CD4-positive, alpha-beta T cell treated with Interleukin-4 for 4 hours (primary cell): ENCODE measurements around the gene FABP7.

Experiments used
- DNase-seq: peaks from one replicate; pipeline ENCODE4 v3.0.0-alpha.2; 2020

Gene FABP7

DNA sequence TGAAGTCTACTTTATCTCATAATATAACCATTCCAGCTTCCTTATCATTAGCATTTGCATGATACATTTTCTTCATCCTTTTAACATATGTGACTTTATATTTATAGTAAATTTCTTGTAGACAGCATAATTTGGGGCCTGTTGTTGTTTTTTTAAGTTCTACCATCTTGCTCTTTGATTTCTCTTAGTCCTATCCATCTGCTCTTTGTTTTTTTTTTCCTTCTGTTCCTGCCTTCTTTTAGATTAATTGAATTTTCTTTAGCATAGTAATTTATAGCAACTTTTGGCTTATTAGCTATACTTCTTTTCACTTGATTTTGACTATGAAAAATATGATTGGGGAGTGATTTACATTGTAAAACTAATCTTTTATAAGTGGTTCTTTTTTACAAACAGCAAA is 19.2 kb upstream of the FABP7 start:
- DNase-seq, result no peak

DNA sequence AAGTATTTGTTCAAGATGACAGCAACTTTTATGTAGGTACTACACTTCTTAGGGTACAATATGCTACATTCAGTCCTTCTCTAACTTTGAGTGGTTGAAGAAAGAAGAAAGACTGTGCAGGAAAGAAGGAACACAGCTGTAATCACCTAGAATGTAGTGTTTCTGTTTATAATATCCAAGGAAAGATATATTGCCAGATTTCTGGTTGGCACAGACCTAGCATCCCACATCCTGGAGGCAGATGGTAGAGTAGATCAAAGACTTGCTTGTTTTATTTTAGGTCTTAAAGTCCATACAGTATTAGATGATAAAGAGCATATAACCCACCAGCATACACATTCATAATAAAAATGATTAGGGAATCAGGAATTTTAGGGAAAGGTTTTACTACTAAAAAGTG is 13.3 kb upstream of the FABP7 start:
- no peak for DNase-seq

DNA sequence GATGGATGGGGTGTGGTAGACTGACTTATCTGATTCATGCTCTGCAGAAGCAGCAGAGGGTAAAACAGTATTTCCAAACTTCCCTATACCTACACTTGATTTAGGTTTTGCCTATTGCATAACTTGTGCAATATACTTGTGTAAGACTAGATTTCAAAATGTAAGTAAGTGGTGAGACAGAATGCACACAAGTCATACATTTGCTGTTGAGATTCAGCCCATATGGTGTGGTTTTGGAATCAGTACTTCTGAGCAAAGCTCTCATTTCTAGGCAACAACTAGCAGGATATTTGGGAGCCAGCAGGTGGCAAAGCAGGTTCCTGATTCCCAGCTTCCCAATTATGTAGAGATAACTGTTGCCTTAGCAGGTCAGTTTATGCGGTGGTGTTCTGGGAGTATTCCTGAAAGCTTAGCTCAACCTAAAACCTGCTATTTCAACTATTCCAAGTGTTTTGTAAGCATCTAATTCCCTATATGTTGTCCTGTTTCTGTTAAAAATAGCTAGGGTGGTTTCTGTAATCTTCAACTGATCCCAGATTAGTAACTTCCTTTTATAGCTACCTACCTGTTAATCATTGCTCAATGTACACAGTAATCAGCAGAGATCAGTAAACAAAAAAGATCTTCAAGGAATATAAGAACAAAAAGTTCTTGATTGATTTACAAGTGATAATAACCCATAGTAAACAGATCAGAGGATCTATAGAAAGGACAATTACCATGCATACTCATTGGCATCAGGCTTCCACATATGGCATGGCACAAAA is 8.5 kb upstream of the FABP7 start:
- DNase-seq, result peak; percentile 3

DNA sequence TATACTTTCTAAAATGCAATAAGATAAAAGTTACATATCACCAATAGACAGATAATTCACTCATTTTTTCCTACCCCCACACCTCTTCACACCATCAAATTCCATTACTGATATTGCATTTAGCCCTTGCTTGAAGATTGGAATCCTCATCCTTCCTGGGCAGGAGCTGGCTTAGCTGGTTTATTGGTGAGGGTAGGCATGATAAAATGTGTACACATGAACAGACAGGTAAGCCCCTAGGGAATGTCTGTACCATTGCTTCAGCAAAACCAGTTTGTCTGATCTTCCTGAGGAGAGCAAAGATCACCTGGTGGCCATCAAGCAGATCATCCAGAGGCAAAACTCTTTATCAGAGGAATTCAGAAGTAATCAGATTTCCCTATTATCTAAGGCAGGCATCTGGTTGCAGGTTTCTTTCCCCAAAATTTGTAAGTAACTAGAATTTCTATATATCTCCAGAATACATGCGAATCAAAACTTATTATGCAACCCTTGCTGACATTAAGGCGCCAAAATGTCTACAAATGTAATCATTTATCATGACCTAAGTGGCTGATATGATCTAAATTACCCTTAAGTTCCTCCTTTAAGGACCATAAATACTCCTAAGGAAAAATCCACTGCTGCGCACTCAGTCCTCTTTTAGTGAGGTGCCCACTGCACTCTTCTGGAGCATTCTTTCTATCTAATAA is 6.6 kb upstream of the FABP7 start:
- DNase-seq, result no peak

DNA sequence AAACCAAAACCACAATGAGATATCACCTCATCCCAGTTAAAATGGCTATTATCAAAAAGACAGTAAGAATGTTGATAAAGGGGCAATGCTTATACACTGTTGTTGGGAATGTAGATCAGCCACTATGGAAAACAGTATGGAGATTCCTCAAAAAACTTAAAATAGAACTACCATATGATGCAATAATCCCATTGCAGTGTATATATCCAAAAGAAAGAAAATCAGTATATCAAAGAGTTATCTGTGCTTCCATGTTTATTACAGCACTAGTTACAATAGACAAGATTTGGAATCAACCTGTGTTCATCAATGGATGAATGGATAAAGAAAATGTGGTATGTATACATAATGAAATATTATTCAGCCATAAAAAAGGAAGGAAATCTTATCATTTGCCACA is 3.5 kb upstream of the FABP7 start:
- DNase-seq, result no peak

DNA sequence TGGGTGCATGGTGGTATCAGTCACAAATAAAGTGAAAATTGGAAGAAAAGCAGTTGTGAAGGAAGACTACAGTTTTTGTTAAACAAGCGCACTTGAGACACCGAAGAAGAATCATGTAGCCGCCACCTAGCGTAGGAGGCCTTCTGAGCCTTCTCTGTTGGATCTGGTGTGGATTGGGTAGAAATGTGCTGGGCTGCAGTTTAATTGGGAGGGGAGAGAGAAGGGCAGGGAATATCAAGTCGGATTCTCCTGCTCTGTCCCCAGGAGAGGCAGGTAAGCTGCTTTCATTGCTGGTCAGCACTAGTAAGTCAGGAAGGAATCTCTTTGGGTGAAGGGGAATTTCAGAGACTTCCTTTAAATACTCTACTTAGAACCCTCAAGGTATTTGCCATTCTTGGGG is 1.2 kb upstream of the FABP7 start:
- no peak for DNase-seq

DNA sequence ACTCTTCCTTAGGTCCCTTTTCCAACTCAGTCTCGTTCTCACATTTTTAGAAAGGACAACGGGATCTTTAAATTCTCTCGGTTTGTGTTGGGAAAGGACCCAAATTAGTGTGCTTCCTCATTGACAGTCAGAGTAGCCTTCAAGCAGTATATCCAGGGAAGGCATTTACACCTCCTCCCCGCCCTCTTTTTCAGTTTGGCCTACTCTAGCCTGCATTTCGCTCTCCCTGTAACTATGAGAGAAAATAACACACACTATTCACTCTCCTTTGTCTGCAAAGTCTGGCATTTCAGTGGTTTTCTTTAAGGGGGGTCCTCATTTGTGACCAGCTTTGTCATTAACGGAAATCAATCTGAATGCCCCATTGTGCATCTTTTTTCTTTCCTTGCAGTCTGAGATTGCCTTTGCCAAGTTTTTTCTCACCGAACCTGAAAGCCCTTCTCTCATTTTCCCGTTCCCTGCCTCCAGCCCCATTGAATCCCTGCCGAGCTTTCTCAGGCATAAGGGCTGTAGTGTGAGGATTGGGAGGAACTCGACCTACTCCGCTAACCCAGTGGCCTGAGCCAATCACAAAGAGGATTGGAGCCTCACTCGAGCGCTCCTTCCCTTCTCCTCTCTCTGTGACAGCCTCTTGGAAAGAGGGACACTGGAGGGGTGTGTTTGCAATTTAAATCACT is 393 bp upstream of the FABP7 start:
- DNase-seq, result no peak

DNA sequence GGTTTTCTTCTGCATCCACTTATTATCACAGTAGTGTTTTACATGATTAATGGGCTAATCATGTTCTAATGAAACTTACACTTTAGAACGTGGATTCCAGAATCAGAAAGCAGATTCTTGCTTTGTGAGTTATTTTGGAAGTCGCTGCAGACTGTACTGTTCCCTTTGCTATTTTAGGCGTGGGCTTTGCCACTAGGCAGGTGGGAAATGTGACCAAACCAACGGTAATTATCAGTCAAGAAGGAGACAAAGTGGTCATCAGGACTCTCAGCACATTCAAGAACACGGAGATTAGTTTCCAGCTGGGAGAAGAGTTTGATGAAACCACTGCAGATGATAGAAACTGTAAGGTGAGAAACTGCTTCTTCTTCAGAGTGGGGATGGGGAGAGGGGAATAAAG is 598 bp downstream of the FABP7 start:
- no peak for DNase-seq

DNA sequence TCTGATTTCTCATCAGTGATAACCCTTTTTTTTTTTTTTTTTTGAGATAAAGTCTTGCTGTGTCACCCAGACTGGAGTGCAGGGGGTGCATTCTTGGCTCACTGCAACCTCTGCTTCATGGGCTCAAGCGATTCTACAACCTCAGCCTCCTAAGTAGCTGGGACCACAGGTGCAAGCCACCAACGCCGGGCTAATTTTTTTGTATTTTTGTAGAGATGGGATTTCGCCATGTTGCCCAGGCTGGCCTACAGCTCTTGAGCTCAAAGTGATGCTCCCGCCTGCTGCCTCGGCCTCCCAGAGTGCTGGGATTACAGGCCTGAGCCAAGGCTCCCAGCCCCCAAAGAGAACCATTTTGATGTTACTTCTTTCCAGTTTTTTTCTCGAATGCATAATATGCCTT is 2.2 kb downstream of the FABP7 start:
- DNase-seq, result no peak

DNA sequence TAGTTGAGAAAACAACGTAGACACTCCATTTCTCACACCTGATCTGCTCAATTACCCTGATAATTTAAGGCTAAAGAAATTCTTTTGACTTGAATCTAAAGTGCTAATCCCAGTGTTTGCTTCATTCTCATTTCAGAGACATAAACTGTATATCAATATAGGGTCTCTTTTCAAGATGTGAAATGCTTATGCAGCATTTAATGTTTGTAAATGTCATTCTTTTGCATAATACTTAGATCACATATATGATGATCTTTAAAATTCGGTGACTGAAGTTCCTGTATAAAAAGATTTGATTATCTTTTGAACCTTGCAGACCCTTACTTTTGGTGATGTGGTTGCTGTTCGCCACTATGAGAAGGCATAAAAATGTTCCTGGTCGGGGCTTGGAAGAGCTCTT is 3.9 kb downstream of the FABP7 start:
- DNase-seq, result no peak

DNA sequence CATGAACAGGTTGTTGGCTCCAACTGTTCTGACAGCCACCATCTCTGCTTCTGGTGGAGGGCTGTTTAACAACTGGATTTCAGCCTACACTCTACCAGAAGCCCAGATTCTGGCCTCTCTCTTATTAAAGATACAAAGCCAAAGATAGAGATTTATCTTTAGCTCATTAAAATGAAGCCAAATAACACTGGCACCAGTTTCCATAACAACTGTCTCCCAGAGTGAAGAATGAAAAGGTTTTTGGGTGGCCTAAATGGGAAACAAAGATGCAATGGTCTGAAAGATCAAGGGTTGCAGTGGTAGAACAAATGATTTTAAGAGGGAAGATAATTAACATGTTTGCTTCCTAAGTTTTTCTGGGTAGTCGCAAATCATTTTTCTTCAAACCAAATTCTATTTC is 6.4 kb downstream of the FABP7 start:
- DNase-seq, result no peak

DNA sequence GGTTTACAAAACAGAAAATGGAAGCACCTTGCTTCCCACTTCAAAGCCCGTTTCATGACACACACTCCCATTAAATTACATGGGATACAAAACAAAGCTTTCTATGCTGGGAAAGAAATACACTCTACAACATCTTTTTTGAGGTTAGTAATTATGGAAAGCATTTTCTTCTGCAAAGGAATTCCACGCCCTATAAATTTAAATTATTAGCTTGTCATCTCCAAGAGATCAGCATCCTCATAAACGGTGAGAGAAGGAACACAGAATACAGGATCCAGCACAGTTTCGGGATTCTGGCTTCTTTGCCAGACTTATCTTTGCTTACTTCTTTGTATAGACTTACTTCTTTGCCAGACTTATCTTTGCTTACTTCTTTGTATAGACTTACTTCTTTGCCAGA is 8.2 kb downstream of the FABP7 start:
- DNase-seq, result no peak

DNA sequence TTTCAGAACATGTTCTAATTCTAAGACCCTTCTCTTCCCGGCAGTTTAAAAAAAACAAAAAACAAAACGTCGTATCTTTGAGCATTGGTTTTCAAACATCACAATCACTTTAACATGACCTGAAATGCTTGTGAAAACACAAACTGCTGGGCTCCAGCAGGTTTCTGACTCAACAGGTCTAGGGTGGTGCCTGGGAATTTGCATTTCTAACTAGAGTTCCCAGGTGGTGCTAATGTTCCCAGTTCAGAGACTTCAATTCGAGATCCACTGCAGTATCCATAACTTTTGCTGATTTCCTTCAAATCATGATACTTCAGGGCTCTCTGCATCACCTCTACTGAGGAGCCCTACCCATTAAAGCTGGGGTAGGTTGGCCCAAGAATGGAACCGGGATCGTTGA is 8.7 kb downstream of the FABP7 start:
- DNase-seq, result no peak

DNA sequence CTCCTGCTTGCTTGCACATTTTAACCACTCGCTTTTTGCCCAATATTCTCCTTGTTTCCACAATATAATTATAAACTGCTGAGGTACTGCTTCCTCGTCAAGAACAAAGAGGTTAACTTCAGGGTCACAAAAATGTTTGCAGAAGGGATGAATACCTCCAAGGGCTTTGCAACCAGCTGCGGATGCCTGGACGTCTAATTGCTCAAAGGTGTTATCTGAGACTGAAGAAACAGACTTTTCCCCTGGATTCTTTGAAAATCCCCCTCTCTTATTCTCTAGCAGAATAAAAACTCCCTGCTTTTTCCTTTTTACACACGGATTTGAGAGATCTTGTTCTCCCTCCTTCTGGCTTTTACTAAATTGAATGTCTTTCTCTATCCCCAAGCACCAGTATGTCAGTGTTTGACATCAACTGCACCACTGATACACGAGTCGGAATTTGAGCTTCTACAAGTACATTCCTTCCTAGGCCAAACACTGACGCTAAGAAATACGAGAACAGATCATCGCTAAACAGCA is 9.2 kb downstream of the FABP7 start:
- no peak for DNase-seq

DNA sequence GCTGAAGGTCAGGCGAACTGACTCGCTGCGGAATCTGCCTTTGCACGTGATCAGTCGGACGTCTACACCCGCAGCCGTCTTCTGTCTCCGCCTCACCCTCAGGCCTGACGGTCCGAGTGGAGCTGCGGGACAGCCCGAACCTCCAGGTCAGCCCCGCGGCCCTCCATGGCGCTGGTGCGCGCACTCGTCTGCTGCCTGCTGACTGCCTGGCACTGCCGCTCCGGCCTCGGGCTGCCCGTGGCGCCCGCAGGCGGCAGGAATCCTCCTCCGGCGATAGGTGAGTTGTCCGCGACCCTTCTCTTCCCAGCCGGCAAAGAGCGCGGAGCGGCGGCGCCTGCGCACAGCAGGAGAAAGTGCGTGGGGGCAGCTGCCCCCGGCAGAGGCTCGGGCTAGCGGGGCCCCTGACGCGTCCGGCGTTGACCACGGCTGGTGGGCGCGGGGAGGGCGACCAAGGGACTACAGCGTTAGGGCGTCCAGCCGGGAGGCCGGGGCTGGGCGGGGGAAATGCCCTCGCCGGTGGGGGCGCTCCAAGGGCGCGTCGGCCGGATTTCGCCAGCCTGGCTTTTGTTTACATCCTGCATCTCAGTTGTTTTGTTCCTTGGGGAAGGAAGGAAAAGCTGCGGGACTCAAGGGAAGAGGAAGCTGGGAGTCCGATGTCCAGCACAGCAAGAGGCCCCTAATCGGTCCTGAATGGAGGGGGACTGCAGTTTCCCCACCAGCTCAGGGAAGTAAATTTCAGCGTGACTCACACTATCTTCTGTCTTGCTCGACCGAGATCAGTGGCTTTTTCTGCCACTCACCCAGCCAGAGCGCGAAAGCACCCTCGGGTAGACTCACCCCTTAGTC is 9.9 kb downstream of the FABP7 start, which contains the start of gene SMPDL3A:
Gene SMPDL3A, plus strand, starts transcription at position 77 of the 846 bp plus-strand sequence. Its CDS starts 89 bp downstream, at position 166.
- peak; percentile 0 for DNase-seq

DNA sequence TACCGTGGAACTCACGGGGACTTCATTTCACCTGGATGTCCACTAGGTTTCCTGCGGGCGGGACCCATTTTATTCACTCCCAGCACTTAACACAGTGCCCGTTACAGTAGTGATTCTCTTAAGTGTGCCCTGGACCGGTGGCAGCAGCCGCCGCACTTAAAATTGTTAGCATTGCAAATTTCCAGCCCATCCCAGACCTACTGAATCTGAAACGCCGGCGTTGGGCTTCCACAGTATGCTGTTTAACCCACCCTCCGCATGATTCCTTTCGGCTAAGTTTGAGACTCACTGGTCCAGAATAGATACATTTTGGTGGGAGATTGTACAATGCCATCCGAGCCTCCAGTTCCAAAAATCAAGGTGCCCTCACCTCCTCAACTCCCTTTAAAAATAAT is 10.5 kb downstream of the FABP7 start:
- no peak for DNase-seq

DNA sequence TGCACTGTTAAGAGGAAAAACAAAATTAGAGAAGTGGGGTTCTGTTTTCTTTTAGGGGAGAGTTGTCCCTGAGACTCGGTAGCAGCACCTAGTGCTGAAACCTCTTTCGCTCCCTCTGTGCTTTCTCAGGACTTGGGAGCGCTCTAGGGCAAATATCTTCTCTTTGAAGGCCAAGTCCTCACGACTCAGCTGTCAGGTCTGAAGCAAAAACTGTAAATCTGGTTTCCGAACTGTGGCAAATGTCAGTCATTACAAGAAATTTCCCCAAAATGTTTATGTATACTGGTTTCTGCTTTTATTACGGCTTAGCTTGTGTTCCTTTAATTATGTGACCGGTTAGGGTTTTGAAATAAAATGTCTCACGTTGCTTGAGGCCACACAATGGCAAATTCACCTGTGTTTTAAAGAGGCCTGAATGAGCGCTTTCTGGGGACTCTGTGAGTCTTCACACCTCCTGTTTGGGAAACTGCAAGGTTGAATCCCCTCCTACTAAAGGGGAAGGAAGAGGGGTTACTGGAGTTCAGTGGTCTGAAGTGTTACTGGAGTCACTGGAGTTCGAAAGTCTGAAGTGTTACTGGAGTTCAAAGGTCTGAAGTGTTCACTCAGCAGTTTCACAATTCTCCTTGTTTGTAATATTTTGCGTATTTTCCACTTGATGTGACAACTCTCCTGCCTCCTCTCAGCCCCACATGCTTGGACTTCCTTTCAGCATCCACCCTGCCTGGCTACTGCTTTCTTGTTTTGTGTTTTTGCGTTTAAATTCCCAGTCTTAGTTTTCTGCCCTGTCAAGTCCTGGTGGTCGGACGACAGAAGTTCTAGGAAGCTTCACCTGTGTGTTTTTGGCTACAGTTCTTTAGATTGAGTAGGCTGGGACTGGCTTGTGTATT is 11.2 kb downstream of the FABP7 start:
- peak; percentile 0 for DNase-seq

DNA sequence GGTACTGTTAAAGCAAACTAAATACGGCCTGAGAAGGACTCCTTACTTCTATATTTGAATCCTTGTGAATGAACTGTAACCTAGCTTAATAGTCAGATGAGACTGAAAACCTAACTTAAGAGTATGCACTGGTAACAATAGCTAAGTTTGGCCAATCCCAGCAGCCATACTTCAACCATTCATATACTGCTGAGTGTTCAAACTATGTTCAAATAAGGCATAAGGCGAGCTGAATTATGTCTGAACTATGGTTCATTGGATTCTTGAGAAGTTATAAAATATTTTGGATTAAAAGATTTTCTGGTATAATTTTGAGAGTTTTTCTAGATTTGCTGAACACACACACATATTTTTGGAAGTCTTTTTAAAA is 11.8 kb downstream of the FABP7 start:
- DNase-seq, result no peak

DNA sequence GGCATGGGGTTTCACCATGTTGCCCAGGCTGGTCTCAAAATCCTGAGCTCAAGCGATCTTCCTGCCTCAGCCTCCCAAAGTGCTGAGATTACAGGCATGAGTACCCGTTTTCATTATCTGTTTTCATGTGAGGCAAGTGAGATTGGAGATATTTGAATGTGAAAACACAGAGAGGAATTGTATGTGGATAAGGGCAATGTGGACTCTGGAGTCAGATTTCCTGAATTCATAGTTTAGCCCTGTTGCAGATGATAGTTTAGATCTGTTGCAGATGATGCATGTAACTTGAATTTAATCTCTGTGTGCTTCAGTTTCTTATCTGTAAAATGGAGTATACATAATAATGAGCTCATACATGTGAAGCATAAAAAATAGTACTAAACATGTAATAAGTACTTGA is 13.2 kb downstream of the FABP7 start:
- no peak for DNase-seq

DNA sequence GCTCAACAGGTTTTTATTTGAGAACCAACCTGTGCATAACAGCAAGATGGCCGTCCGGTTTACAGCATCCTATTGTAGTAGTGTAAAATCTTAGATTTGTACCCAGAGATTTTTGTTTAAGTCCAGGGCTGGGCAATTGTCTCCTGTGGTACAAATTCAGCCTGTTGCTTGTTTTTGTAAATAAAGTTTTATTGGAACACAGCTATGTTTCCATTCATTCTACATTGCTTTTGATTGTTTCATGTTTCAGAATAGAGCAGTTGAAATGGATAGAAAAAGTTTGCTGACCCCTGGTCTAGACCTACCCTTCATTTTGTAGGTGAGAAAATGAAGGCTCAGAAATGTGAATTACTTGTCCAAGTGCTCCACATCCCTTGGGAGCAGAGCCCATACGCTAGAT is 18.0 kb downstream of the FABP7 start:
- no peak for DNase-seq

DNA sequence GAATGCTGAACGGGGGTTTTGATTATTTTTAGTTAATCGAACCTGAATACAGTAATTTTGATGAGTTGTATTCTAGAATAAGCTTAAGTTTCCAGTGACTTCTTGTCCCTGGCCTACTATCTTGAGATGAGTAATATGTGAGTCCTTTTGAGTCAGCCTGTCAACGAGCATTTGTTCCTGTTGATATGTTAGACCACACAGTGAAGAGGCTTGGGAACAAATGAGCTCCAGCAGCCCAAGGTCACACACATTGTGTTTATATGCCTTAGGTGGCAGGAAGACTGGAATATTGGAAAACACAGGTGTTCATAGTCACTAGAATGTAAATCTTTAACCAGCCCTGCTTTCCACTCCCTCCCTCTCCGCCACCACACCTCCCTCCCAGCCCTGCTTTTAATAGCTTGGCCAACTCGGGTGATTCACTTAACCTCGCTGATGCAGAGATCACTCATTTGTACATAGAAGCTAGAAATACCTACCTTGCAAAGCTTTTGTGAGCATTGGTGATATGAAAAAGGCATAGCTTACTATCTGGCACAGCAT is 18.7 kb downstream of the FABP7 start:
- no peak for DNase-seq
